ENCODE results near the gene ZNF784. TPM values are rescaled to one million over a fixed set of nuclear protein-coding genes. Genes with fewer than 3 reads are reported as not detected.

The ZNF784 gene
- total and polyA plus RNA-seq, 2 of the 13 experiments (the other 11 are each of a cell fraction or from before 2014, with no cell fraction given), result 4.1 to 4.2 TPM

DNA sequence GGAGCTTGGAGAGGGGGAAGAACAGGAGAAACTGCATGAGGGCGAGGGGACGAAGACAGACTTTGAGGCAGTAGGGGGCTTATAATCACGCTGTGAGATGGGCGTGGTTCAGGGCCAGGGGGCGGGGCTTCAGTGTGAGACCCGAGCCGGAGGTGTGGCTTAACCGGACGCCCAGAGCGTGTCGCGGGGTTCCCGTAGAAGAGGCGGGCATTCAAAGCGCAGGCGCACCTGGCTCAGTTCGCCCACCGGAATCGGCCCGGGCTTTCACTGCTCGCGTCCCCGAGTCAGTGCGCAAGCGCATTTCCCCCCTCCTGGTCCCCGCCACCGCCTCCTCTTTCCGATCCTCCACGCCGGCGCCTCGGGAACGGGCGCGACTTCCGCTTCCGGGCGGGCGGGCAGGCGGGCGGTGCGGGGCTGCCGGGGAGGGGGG, 19.1 kb downstream of the ZNF784 start (continued):
- TF ChIP-seq, protein P1, sequence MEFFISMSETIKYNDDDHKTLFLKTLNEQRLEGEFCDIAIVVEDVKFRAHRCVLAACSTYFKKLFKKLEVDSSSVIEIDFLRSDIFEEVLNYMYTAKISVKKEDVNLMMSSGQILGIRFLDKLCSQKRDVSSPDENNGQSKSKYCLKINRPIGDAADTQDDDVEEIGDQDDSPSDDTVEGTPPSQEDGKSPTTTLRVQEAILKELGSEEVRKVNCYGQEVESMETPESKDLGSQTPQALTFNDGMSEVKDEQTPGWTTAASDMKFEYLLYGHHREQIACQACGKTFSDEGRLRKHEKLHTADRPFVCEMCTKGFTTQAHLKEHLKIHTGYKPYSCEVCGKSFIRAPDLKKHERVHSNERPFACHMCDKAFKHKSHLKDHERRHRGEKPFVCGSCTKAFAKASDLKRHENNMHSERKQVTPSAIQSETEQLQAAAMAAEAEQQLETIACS (CRISPR knock-in tag; IDR thresholded peaks at IDR 0.05), result peak; percentile 42
- TF ChIP-seq ETV6 (CRISPR knock-in tag; conservative IDR thresholded peaks at IDR 0.05), result 0 out of 2 replicates have a peak, but pooled peaks have one; percentile 46
- no peak for TF ChIP-seq ZNF460 (CRISPR knock-in tag; IDR thresholded peaks at IDR 0.05; ENCODE audit: borderline replicate concordance)
- TF ChIP-seq AKAP8 (CRISPR knock-in tag; IDR thresholded peaks at IDR 0.05), result peak; percentile 81
- TF ChIP-seq ZNF335 (CRISPR knock-in tag; IDR thresholded peaks at IDR 0.05), result no peak
- TF ChIP-seq, protein P2, sequence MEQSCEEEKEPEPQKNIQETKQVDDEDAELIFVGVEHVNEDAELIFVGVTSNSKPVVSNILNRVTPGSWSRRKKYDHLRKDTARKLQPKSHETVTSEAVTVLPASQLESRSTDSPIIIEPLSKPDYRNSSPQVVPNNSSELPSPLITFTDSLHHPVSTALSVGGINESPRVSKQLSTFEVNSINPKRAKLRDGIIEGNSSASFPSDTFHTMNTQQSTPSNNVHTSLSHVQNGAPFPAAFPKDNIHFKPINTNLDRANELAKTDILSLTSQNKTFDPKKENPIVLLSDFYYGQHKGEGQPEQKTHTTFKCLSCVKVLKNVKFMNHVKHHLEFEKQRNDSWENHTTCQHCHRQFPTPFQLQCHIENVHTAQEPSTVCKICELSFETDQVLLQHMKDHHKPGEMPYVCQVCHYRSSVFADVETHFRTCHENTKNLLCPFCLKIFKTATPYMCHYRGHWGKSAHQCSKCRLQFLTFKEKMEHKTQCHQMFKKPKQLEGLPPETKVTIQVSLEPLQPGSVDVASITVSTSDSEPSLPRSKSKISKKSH (CRISPR knock-in tag; IDR thresholded peaks at IDR 0.05; ENCODE audit: borderline replicate concordance), result peak; percentile 34; the same call in 1 of the 2 replicates
- TF ChIP-seq, protein P3, sequence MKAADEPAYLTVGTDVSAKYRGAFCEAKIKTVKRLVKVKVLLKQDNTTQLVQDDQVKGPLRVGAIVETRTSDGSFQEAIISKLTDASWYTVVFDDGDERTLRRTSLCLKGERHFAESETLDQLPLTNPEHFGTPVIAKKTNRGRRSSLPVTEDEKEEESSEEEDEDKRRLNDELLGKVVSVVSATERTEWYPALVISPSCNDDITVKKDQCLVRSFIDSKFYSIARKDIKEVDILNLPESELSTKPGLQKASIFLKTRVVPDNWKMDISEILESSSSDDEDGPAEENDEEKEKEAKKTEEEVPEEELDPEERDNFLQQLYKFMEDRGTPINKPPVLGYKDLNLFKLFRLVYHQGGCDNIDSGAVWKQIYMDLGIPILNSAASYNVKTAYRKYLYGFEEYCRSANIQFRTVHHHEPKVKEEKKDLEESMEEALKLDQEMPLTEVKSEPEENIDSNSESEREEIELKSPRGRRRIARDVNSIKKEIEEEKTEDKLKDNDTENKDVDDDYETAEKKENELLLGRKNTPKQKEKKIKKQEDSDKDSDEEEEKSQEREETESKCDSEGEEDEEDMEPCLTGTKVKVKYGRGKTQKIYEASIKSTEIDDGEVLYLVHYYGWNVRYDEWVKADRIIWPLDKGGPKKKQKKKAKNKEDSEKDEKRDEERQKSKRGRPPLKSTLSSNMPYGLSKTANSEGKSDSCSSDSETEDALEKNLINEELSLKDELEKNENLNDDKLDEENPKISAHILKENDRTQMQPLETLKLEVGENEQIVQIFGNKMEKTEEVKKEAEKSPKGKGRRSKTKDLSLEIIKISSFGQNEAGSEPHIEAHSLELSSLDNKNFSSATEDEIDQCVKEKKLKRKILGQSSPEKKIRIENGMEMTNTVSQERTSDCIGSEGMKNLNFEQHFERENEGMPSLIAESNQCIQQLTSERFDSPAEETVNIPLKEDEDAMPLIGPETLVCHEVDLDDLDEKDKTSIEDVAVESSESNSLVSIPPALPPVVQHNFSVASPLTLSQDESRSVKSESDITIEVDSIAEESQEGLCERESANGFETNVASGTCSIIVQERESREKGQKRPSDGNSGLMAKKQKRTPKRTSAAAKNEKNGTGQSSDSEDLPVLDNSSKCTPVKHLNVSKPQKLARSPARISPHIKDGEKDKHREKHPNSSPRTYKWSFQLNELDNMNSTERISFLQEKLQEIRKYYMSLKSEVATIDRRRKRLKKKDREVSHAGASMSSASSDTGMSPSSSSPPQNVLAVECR (CRISPR knock-in tag; IDR thresholded peaks at IDR 0.05; ENCODE audit: borderline replicate concordance), result peak; percentile 37; the same call in 1 of the 2 replicates
- TF ChIP-seq NCOA5 (CRISPR knock-in tag; IDR thresholded peaks at IDR 0.05), result no peak
- TF ChIP-seq FOXC1 (CRISPR knock-in tag; IDR thresholded peaks at IDR 0.05; ENCODE audit: borderline replicate concordance), result peak; percentile 60; the same call in 1 of the 2 replicates
- TF ChIP-seq, protein P4, sequence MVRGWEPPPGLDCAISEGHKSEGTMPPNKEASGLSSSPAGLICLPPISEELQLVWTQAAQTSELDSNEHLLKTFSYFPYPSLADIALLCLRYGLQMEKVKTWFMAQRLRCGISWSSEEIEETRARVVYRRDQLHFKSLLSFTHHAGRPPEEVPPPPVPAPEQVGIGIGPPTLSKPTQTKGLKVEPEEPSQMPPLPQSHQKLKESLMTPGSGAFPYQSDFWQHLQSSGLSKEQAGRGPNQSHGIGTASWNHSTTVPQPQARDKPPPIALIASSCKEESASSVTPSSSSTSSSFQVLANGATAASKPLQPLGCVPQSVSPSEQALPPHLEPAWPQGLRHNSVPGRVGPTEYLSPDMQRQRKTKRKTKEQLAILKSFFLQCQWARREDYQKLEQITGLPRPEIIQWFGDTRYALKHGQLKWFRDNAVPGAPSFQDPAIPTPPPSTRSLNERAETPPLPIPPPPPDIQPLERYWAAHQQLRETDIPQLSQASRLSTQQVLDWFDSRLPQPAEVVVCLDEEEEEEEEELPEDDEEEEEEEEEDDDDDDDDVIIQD (CRISPR knock-in tag; IDR thresholded peaks at IDR 0.05; ENCODE audit: low read depth), result 0 out of 2 replicates have a peak, but pooled peaks have one; percentile 41
- TF ChIP-seq KLF9 (CRISPR knock-in tag; IDR thresholded peaks at IDR 0.05; ENCODE audit: low read depth), result 0 out of 2 replicates have a peak, but pooled peaks have one; percentile 15
- TF ChIP-seq, protein P5, sequence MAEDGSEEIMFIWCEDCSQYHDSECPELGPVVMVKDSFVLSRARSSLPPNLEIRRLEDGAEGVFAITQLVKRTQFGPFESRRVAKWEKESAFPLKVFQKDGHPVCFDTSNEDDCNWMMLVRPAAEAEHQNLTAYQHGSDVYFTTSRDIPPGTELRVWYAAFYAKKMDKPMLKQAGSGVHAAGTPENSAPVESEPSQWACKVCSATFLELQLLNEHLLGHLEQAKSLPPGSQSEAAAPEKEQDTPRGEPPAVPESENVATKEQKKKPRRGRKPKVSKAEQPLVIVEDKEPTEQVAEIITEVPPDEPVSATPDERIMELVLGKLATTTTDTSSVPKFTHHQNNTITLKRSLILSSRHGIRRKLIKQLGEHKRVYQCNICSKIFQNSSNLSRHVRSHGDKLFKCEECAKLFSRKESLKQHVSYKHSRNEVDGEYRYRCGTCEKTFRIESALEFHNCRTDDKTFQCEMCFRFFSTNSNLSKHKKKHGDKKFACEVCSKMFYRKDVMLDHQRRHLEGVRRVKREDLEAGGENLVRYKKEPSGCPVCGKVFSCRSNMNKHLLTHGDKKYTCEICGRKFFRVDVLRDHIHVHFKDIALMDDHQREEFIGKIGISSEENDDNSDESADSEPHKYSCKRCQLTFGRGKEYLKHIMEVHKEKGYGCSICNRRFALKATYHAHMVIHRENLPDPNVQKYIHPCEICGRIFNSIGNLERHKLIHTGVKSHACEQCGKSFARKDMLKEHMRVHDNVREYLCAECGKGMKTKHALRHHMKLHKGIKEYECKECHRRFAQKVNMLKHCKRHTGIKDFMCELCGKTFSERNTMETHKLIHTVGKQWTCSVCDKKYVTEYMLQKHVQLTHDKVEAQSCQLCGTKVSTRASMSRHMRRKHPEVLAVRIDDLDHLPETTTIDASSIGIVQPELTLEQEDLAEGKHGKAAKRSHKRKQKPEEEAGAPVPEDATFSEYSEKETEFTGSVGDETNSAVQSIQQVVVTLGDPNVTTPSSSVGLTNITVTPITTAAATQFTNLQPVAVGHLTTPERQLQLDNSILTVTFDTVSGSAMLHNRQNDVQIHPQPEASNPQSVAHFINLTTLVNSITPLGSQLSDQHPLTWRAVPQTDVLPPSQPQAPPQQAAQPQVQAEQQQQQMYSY (CRISPR knock-in tag; IDR thresholded peaks at IDR 0.05), result no peak
- peak; percentile 56 for TF ChIP-seq PHF20 (CRISPR knock-in tag; IDR thresholded peaks at IDR 0.05)
- peak; percentile 20; the same call in 1 of the 2 replicates for TF ChIP-seq SIX4 (CRISPR knock-in tag; IDR thresholded peaks at IDR 0.05)
- no peak for TF ChIP-seq SP1 (IDR thresholded peaks at IDR 0.05)
- peak; percentile 69 for TF ChIP-seq SP1 (CRISPR knock-in tag; IDR thresholded peaks at IDR 0.05)
- no peak for TF ChIP-seq HMG20B (CRISPR knock-in tag; conservative IDR thresholded peaks at IDR 0.05)
- TF ChIP-seq MEIS2 (CRISPR knock-in tag; IDR thresholded peaks at IDR 0.05), result no peak
- TF ChIP-seq NAIF1 (CRISPR knock-in tag; IDR thresholded peaks at IDR 0.05; ENCODE audit: borderline replicate concordance), result no peak

Data from HepG2 (cell line).